ENCODE results near the gene LRRC31. TPM values are rescaled to one million over a fixed set of nuclear protein-coding genes. Genes with fewer than 3 reads are reported as not detected.

Gene LRRC31
- total RNA-seq, 4 donors from 2014 or later, result 0.26 to 0.32 TPM; not detected in 2

GRCh38 chr3:169907476-169907875 lies 37.7 kb upstream of the LRRC31 start:
- no peaks in the 10 kb centered on the region for H3K4me1 ChIP-seq
- DNase-seq (ENCODE audit: low spot score in 2 of 2), result no peak
- no peak overlapping the region for H3K4me3 ChIP-seq
- H3K27ac ChIP-seq, result no peak overlapping the region
- no peaks in the 10 kb centered on the region for H3K36me3 ChIP-seq
- TF ChIP-seq EP300 (IDR thresholded peaks at IDR 0.05), result no peak
- TF ChIP-seq POLR2A (IDR thresholded peaks at IDR 0.05), result no peak
- no peak for TF ChIP-seq POLR2AphosphoS5 (IDR thresholded peaks at IDR 0.05)
- TF ChIP-seq, protein P1, sequence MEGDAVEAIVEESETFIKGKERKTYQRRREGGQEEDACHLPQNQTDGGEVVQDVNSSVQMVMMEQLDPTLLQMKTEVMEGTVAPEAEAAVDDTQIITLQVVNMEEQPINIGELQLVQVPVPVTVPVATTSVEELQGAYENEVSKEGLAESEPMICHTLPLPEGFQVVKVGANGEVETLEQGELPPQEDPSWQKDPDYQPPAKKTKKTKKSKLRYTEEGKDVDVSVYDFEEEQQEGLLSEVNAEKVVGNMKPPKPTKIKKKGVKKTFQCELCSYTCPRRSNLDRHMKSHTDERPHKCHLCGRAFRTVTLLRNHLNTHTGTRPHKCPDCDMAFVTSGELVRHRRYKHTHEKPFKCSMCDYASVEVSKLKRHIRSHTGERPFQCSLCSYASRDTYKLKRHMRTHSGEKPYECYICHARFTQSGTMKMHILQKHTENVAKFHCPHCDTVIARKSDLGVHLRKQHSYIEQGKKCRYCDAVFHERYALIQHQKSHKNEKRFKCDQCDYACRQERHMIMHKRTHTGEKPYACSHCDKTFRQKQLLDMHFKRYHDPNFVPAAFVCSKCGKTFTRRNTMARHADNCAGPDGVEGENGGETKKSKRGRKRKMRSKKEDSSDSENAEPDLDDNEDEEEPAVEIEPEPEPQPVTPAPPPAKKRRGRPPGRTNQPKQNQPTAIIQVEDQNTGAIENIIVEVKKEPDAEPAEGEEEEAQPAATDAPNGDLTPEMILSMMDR (IDR thresholded peaks at IDR 0.05), result no peak
- peaks cover under 1% of the 10 kb centered on the region for H3K9me3 ChIP-seq
- peaks cover 5% of the 10 kb centered on the region for H3K27me3 ChIP-seq

DNA sequence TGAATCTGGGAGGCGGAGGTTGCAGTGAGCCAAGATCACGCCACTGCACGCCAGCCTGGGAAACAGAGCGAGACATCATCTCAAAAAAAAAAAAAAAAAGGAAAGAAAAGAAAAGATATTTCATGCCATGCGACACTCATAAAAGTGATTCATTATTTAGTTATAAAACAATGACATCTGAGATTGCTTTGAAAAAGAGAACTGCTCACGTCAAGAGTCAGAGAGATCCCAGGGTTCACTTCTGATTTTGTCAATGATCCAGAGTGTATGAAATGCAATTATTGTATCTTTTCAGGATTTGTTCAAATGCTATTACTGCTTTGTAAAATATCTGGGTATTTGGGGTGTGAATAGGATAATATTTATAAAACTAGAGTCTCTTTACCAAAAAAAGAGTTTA lies 35.7 kb upstream of the LRRC31 start:
- no peaks in the 10 kb centered on the region for H3K36me3 ChIP-seq
- no peaks in the 10 kb centered on the region for H3K4me1 ChIP-seq
- TF ChIP-seq POLR2AphosphoS5 (IDR thresholded peaks at IDR 0.05) (no peak), EP300 (IDR thresholded peaks at IDR 0.05) (no peak), POLR2A (IDR thresholded peaks at IDR 0.05) (no peak)
- TF ChIP-seq, protein P1 (IDR thresholded peaks at IDR 0.05), result no peak
- no peak overlapping the region for H3K27ac ChIP-seq
- 76% methylated on average over 6 of the region's 6 CpGs for WGBS
- H3K27me3 ChIP-seq, result peaks cover 5% of the 10 kb centered on the region
- H3K9me3 ChIP-seq, result peaks cover 10% of the 10 kb centered on the region
- DNase-seq (ENCODE audit: low spot score in 2 of 2), result no peak
- no peak overlapping the region for H3K4me3 ChIP-seq

DNA sequence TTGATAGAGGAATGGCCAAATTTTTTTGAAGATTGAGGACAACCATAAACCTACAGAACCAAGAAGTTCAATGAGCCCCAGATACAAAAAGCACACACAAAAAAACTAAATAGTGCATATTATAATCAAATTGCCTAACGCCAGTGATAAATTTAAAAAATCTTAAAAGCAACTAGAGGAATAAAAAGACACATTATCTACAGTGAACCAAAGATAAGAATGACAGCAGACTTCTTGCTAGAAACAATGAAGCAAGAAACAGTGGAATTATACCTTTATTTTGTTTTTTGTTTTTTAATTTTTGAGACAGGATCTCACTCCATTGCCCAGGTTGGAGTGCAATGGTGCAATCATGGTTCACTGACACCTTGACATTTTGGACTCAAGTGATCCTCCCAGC lies 31.7 kb upstream of the LRRC31 start:
- Histone ChIP-seq H3K4me3 (no peak overlapping the region), H3K9me3 (peaks cover 10% of the 10 kb centered on the region), H3K27ac (no peak overlapping the region), H3K4me1 (no peaks in the 10 kb centered on the region), H3K36me3 (no peaks in the 10 kb centered on the region), H3K27me3 (no peaks in the 10 kb centered on the region)
- DNase-seq (ENCODE audit: low spot score in 2 of 2), result no peak
- 97% methylated on average over 1 of the region's 1 CpG for WGBS
- TF ChIP-seq POLR2A (IDR thresholded peaks at IDR 0.05) (no peak), EP300 (IDR thresholded peaks at IDR 0.05) (no peak), POLR2AphosphoS5 (IDR thresholded peaks at IDR 0.05) (no peak)
- TF ChIP-seq, protein P1 (IDR thresholded peaks at IDR 0.05), result no peak

DNA sequence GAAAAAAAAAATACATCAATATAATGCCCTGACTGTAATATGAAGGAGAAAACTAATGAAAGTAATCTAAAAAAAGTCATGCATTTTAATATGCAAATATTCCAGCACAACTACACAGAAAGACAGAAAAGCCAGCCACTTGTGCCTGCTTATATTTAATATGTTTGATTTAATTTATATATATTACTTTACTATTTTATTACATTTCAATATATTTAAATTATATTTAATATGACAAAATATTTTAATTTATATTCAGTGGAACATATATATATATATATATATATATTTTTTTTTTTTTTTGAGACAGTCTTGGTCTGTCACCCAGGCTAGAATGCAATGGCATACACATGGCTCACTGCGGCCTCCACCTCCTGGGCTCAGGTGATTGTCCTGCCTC lies 27.5 kb upstream of the LRRC31 start:
- Histone ChIP-seq H3K36me3 (no peaks in the 10 kb centered on the region), H3K27ac (no peak overlapping the region), H3K4me1 (no peaks in the 10 kb centered on the region), H3K27me3 (no peaks in the 10 kb centered on the region), H3K4me3 (no peak overlapping the region), H3K9me3 (peaks cover 8% of the 10 kb centered on the region)
- no peak for TF ChIP-seq POLR2AphosphoS5 (IDR thresholded peaks at IDR 0.05)
- TF ChIP-seq, protein P1 (IDR thresholded peaks at IDR 0.05), result no peak
- no peak for TF ChIP-seq POLR2A (IDR thresholded peaks at IDR 0.05)
- no peak for TF ChIP-seq EP300 (IDR thresholded peaks at IDR 0.05)
- 95% methylated on average over 1 of the region's 1 CpG for WGBS
- no peak for DNase-seq (ENCODE audit: low spot score in 2 of 2)

DNA sequence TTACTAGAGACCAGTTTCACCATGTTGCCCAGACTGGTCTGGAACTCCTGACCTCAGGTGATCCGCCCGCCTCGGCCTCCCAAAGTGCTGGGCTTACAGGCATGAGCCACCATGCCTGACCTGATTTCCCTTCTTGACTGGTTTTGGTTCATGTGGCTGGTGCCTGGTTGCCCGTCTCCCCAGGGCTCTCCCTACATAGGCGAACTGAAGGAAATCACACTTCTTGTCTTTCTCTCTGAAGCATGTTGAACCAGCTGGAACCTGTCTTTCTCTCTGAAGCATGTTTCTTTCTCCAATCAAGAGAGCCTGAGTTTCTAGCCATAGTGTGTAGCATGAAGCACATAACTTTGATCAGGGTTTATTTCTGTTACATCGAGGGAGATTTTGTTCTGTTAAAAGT lies 25.3 kb upstream of the LRRC31 start:
- Histone ChIP-seq H3K4me1 (no peaks in the 10 kb centered on the region), H3K27me3 (no peaks in the 10 kb centered on the region), H3K4me3 (no peak overlapping the region), H3K27ac (no peak overlapping the region), H3K9me3 (no peaks in the 10 kb centered on the region), H3K36me3 (no peaks in the 10 kb centered on the region)
- TF ChIP-seq, protein P1 (IDR thresholded peaks at IDR 0.05), result no peak
- TF ChIP-seq POLR2AphosphoS5 (IDR thresholded peaks at IDR 0.05) (no peak), EP300 (IDR thresholded peaks at IDR 0.05) (no peak), POLR2A (IDR thresholded peaks at IDR 0.05) (no peak)
- WGBS, result 69% methylated on average over 6 of the region's 6 CpGs
- no peak for DNase-seq (ENCODE audit: low spot score in 2 of 2)
